Endothelial cell of umbilical vein (primary cell): ENCODE data around the gene CERS5. TPM values are rescaled to one million over a fixed set of nuclear protein-coding genes. Genes with fewer than 3 reads are reported as not detected.

Experiments used
- BruUV-seq: library from RNA; stranded (reverse); fragments of 400-500 nt; replicated peaks from 2 replicates; lab custom pipeline; 2021; lab: Mats Ljungman, UMichigan
- CTCF ChIA-PET: fragments of 300-600, 350-600 bp; sonication (Branson Sonifier 250); formaldehyde crosslinking; loops from one replicate; lab custom pipeline; 2021; ENCODE audit warnings: antibody characterized with exemption, inconsistent platforms; lab: Charles Lee
- POLR2A ChIA-PET: fragments of 300-600, 350-600 bp; sonication (Branson Sonifier 250); formaldehyde crosslinking; loops from one replicate; lab custom pipeline; 2021; ENCODE audit warnings: antibody characterized with exemption, inconsistent platforms; lab: Charles Lee
- DNase-seq: peaks from one replicate; pipeline ENCODE4 v3.0.0-alpha.2; 2011; ENCODE audit warnings: low read depth, low spot score
- FAIRE-seq: peaks from 2 replicates; lab custom pipeline; 2011; peaks lifted over from hg19 to GRCh38; lab: Jason Lieb, UNC
- H2AFZ ChIP-seq: 2 replicates; pipeline ENCODE4 v1.6.0; 2012; ENCODE audit warnings: low read depth, low read length, control low read depth, inconsistent platforms
- H3K27ac ChIP-seq: 2 replicates; pipeline ENCODE4 v1.5.1; 2011; ENCODE audit warnings: low read depth, mild to moderate bottlenecking, control low read depth, low read length, moderate library complexity; ENCODE audit not compliant: insufficient read depth
- H3K27me3 ChIP-seq, 2 experiments: 2 replicates each; pipeline versions ENCODE4 v1.6.0 to v1.6.1; 2011; ENCODE audit warnings: low read length in 2 of 2, mixed read lengths in 1 of 2; ENCODE audit not compliant: control insufficient read depth in 2 of 2, insufficient read depth in 2 of 2
- H3K36me3 ChIP-seq, 2 experiments: 2 replicates in 1 of 2; 3 replicates in 1 of 2; pipeline ENCODE4 v1.5.1; 2011; ENCODE audit warnings: low read length in 2 of 2, mild to moderate bottlenecking in 1 of 2, moderate library complexity in 1 of 2; ENCODE audit not compliant: control insufficient read depth in 2 of 2, insufficient read depth in 2 of 2; ENCODE audit errors: extremely low read depth in 1 of 2
- H3K4me1 ChIP-seq: 3 replicates; pipeline ENCODE4 v1.5.1; 2011; ENCODE audit warnings: mild to moderate bottlenecking, low read length; ENCODE audit not compliant: control insufficient read depth, insufficient read depth; ENCODE audit errors: extremely low read depth
- H3K4me2 ChIP-seq: 2 replicates; pipeline ENCODE4 v1.6.1; 2011; ENCODE audit warnings: low read length, control low read depth, mixed read lengths; ENCODE audit not compliant: insufficient read depth
- H3K4me3 ChIP-seq, 3 experiments: fragments of 200-600 bp in 1 of 3; sonication (generic), shearing (Covaris generic) in 1 of 3; replicated peaks in 1 of 3; 2 replicates each; pipeline ENCODE4 v1.5.1; 2011 to 2016; ENCODE audit warnings: control low read depth in 3 of 3, low read length in 3 of 3, mild to moderate bottlenecking in 2 of 3, inconsistent platforms in 1 of 3, low read depth in 1 of 3, moderate library complexity in 1 of 3; ENCODE audit not compliant: insufficient read depth in 1 of 3
- H3K79me2 ChIP-seq: 2 replicates; pipeline ENCODE4 v1.6.0; 2012; ENCODE audit warnings: low read length, inconsistent platforms; ENCODE audit not compliant: control insufficient read depth, insufficient read depth
- H3K9ac ChIP-seq: replicated peaks from 2 replicates; pipeline ENCODE3; 2011; ENCODE audit warnings: low read length, control low read depth; ENCODE audit not compliant: insufficient read depth; ENCODE audit errors: extremely low read depth
- H3K9me1 ChIP-seq: replicated peaks from 3 replicates; pipeline ENCODE4 v1.6.0; 2011; ENCODE audit warnings: mild to moderate bottlenecking, low read length; ENCODE audit not compliant: control insufficient read depth, insufficient read depth; ENCODE audit errors: extremely low read depth
- H3K9me3 ChIP-seq: replicated peaks from 2 replicates; pipeline ENCODE4 v1.5.1; 2012; ENCODE audit warnings: low read length, inconsistent platforms; ENCODE audit not compliant: control insufficient read depth, insufficient read depth
- H4K20me1 ChIP-seq: replicated peaks from 2 replicates; pipeline ENCODE3; 2011; ENCODE audit warnings: mild to moderate bottlenecking, low read length; ENCODE audit not compliant: control insufficient read depth, insufficient read depth; ENCODE audit errors: extremely low read depth
- CTCF ChIP-seq, 2 donors: IDR thresholded peaks; 1 replicate in 1 of 2; 2 replicates in 1 of 2; pipeline ENCODE4 v1.5.1; 2011; ENCODE audit warnings: low read length in 2 of 2, mild to moderate bottlenecking in 2 of 2, moderate library complexity in 2 of 2, control low read depth in 1 of 2, inconsistent platforms in 1 of 2, low read depth in 1 of 2; ENCODE audit not compliant: insufficient read depth in 1 of 2; ENCODE audit errors: extremely low read depth in 1 of 2
- EZH2 ChIP-seq: IDR thresholded peaks from 2 replicates; pipeline ENCODE4 v1.6.1; 2012; ENCODE audit warnings: borderline replicate concordance, low read depth, mild to moderate bottlenecking, moderate library complexity, low read length, inconsistent platforms; ENCODE audit not compliant: severe bottlenecking
- FOS ChIP-seq: IDR thresholded peaks from 2 replicates; pipeline ENCODE4 v1.6.1; 2011; ENCODE audit warnings: mild to moderate bottlenecking, low read length, moderate library complexity, borderline replicate concordance; ENCODE audit not compliant: insufficient read depth
- GATA2 ChIP-seq: IDR thresholded peaks from 2 replicates; pipeline ENCODE4 v1.7.0; 2011; ENCODE audit warnings: low read depth, mild to moderate bottlenecking, moderate library complexity, mixed read lengths, low read length; ENCODE audit not compliant: insufficient read length, insufficient read depth
- JUN ChIP-seq: IDR thresholded peaks from 2 replicates; pipeline ENCODE4 v1.6.1; 2011; ENCODE audit warnings: borderline replicate concordance, low read depth; ENCODE audit not compliant: insufficient read length, insufficient read depth
- MAX ChIP-seq: IDR thresholded peaks from 2 replicates; pipeline ENCODE4 v1.6.1; 2011; ENCODE audit not compliant: insufficient read depth, insufficient read length
- MYC ChIP-seq: IDR thresholded peaks from one replicate; pipeline ENCODE4 v1.6.1; 2011; ENCODE audit warnings: mild to moderate bottlenecking, low read depth, low read length
- POLR2A ChIP-seq: IDR thresholded peaks from 2 replicates; pipeline ENCODE4 v1.6.1; 2012; ENCODE audit warnings: low read depth, mild to moderate bottlenecking, control low read depth, low read length
- POLR2AphosphoS5 ChIP-seq: IDR thresholded peaks from 2 replicates; pipeline ENCODE4 v1.6.1; 2012; ENCODE audit warnings: low read depth, mild to moderate bottlenecking, control low read depth, low read length, moderate library complexity; ENCODE audit not compliant: insufficient read depth
- dilution Hi-C: fragments of 300-500 bp; cut with MboI; formaldehyde crosslinking; loops from one replicate; pipeline ENCODE4 v1.15.0; 2019; ENCODE audit warnings: low sequenced_read_pairs; ENCODE audit not compliant: extremely low pct_ligation_motif_present
- intact Hi-C: fragments of 100-400 bp; cut with micrococcal nuclease; formaldehyde crosslinking; loops from one replicate; pipeline ENCODE4 v1.10.0; 2022
- polyA plus RNA-seq, 4 experiments: library from polyadenylated mRNA; depleted of rRNA in 3 of 4; stranded (reverse) in 3 of 4; unstranded in 1 of 4; fragments of >200 nt; gene quantifications; 2 replicates each; pipeline versions ENCODE4 v1.2.1 to v1.2.3, GENCODE V29; 2011 to 2012; ENCODE audit warnings: missing spikeins in 1 of 4
- total RNA-seq: library from RNA; stranded (reverse); gene quantifications from 2 replicates; pipeline ENCODE4 v1.2.3, GENCODE V29; 2021

CERS5 gene
- total and polyA plus RNA-seq, 2 donors (not counting 3 experiments of a cell fraction or from before 2014, with no cell fraction given) = 60.4 to 108 TPM

- ChIA-PET CTCF (interaction anchor here (1.0 to 4.2 kb wide), 2 partner anchors 16 to 48 kb away, joined by 3 to 22 read pairs; partner anchors contain the start of gene COX14), POLR2A (no interaction called here)
- dilution Hi-C loops = no loop called here
- H4K20me1 ChIP-seq = no peaks in the 10 kb centered on the region
- peaks cover 5% of the 10 kb centered on the region for H3K4me1 ChIP-seq
- BruUV-seq = no TSS peak
- no peaks in the 10 kb centered on the region for H3K79me2 ChIP-seq
- H3K4me3 ChIP-seq = no peak overlapping the region
- no peak for TF ChIP-seq MAX
- TF ChIP-seq FOS = no peak
- no peak for TF ChIP-seq POLR2AphosphoS5
- TF ChIP-seq POLR2A = no peak
- TF ChIP-seq GATA2 = no peak
- TF ChIP-seq CTCF (IDR thresholded peaks at IDR 0.05; ENCODE audit: extremely low read depth in 1 of 2, insufficient read depth in 1 of 2, low read depth in 1 of 2, low read length in 2 of 2) = no peak
- TF ChIP-seq MYC = no peak
- TF ChIP-seq JUN = no peak
- TF ChIP-seq EZH2 = no peak
- H3K4me2 ChIP-seq = no peak overlapping the region
- H3K9me3 ChIP-seq = no peaks in the 10 kb centered on the region
- H3K36me3 ChIP-seq = peaks cover 5 to 22% of the 10 kb centered on the region in 2 experiments
- H3K9ac ChIP-seq = no peak overlapping the region
- H3K9me1 ChIP-seq = no peaks in the 10 kb centered on the region
- intact Hi-C loops = no loop called here
- FAIRE-seq = no peak
- H2AFZ ChIP-seq = no peak overlapping the region
- DNase-seq = no peak
- no peaks in the 10 kb centered on the region for H3K27me3 ChIP-seq
- no peak overlapping the region for H3K27ac ChIP-seq
Observed at GRCh38 chr12:50127546-50127945, 39.6 kb downstream of the CERS5 start.
